C4-2B (cell line): Measurements from ENCODE around the gene HEPHL1.

Experiments used
- CTCF ChIP-seq: fragments of 450-650 bp; conservative IDR thresholded peaks from 2 replicates; pipeline ENCODE4 v1.5.1; 2017; ENCODE audit warnings: mild to moderate bottlenecking
- ZFX ChIP-seq: fragments of 450-650 bp; IDR thresholded peaks from 2 replicates; pipeline ENCODE4 v1.6.1; 2017

GRCh38 chr11:94046796-94047195 lies 25.6 kb downstream of the HEPHL1 start:
- TF ChIP-seq CTCF (no peak), ZFX (no peak)
